H9 (cell line): Measurements from ENCODE around the gene LRRC42. TPM values are rescaled to one million over a fixed set of nuclear protein-coding genes. Genes with fewer than 3 reads are reported as not detected.

Experiments
- DNase-seq: peaks from one replicate; pipeline ENCODE4 v3.0.0-alpha.2; 2017
- H2AFZ ChIP-seq: one replicate; pipeline ENCODE4 v1.6.1; 2013; ENCODE audit warnings: mild to moderate bottlenecking, low read length, control low read depth, moderate library complexity
- H2AK5ac ChIP-seq: 2 replicates; pipeline ENCODE4 v1.6.1; 2013; ENCODE audit warnings: low read length, control low read depth, mixed read lengths; ENCODE audit not compliant: insufficient read length
- H2BK120ac ChIP-seq: one replicate; pipeline ENCODE4 v1.6.1; 2013; ENCODE audit warnings: low read depth, mild to moderate bottlenecking, low read length, control low read depth, inconsistent platforms; ENCODE audit not compliant: poor library complexity, severe bottlenecking
- H2BK12ac ChIP-seq: 2 replicates; pipeline ENCODE4 v1.6.1; 2013; ENCODE audit warnings: low read length, control low read depth, mixed read lengths, low read depth; ENCODE audit not compliant: insufficient read length
- H2BK15ac ChIP-seq: 2 replicates; pipeline ENCODE4 v1.6.1; 2013; ENCODE audit warnings: low read depth, low read length, control low read depth
- H2BK20ac ChIP-seq: one replicate; pipeline ENCODE4 v1.6.1; 2013; ENCODE audit warnings: low read depth, mild to moderate bottlenecking, low read length, control low read depth, inconsistent platforms; ENCODE audit not compliant: poor library complexity, severe bottlenecking
- H2BK5ac ChIP-seq: 2 replicates; pipeline ENCODE4 v1.6.1; 2013; ENCODE audit warnings: low read length, control low read depth, mixed read lengths; ENCODE audit not compliant: insufficient read length
- H3K14ac ChIP-seq: 2 replicates; pipeline ENCODE4 v1.6.1; 2013; ENCODE audit warnings: low read length, control low read depth; ENCODE audit not compliant: insufficient read depth
- H3K18ac ChIP-seq: 2 replicates; pipeline ENCODE4 v1.6.1; 2013; ENCODE audit warnings: low read depth, mild to moderate bottlenecking, mixed read lengths, low read length, control low read depth; ENCODE audit not compliant: insufficient read length
- H3K23ac ChIP-seq: 2 replicates; pipeline ENCODE4 v1.6.1; 2013; ENCODE audit warnings: low read length, control low read depth, mixed read lengths, low read depth; ENCODE audit not compliant: insufficient read length
- H3K23me2 ChIP-seq: 2 replicates; pipeline ENCODE4 v1.6.1; 2013; ENCODE audit warnings: low read depth, mild to moderate bottlenecking, mixed read lengths, low read length, control low read depth; ENCODE audit not compliant: insufficient read length, poor library complexity, severe bottlenecking
- H3K27ac ChIP-seq: 2 replicates; pipeline ENCODE4 v1.5.1; 2013; ENCODE audit warnings: low read length, control low read depth, mixed read lengths, low read depth; ENCODE audit not compliant: insufficient read length
- H3K27me3 ChIP-seq: 2 replicates; pipeline ENCODE4 v1.6.1; 2013; ENCODE audit warnings: low read length, control low read depth, inconsistent platforms; ENCODE audit not compliant: insufficient read depth
- H3K4ac ChIP-seq: 2 replicates; pipeline ENCODE4 v1.6.1; 2013; ENCODE audit warnings: low read depth, mild to moderate bottlenecking, control low read depth, inconsistent platforms, low read length, moderate library complexity
- H3K4me1 ChIP-seq: 2 replicates; pipeline ENCODE4 v1.6.1; 2013; ENCODE audit warnings: low read length, control low read depth, inconsistent platforms; ENCODE audit not compliant: insufficient read depth
- H3K4me2 ChIP-seq: 2 replicates; pipeline ENCODE4 v1.6.1; 2013; ENCODE audit warnings: low read length, control low read depth, mixed read lengths; ENCODE audit not compliant: insufficient read length, insufficient read depth
- H3K56ac ChIP-seq: 2 replicates; pipeline ENCODE4 v1.6.1; 2013; ENCODE audit warnings: low read depth, mild to moderate bottlenecking, mixed read lengths, low read length, control low read depth; ENCODE audit not compliant: insufficient read length
- H3K79me1 ChIP-seq: 2 replicates; pipeline ENCODE4 v1.6.1; 2013; ENCODE audit warnings: low read depth, mild to moderate bottlenecking, moderate library complexity, low read length, control low read depth, inconsistent platforms; ENCODE audit not compliant: insufficient read depth, poor library complexity, severe bottlenecking
- H3K79me2 ChIP-seq: 2 replicates; pipeline ENCODE4 v1.6.1; 2013; ENCODE audit warnings: low read length, control low read depth, inconsistent platforms; ENCODE audit not compliant: insufficient read depth
- H3K9ac ChIP-seq: 2 replicates; pipeline ENCODE4 v1.6.1; 2013; ENCODE audit warnings: low read length, control low read depth, mixed read lengths; ENCODE audit not compliant: insufficient read length; ENCODE audit errors: extremely low read depth
- H3K9me3 ChIP-seq: one replicate; pipeline ENCODE4 v1.6.1; 2013; ENCODE audit warnings: low read depth, low read length, inconsistent platforms; ENCODE audit not compliant: control insufficient read depth
- H3T11ph ChIP-seq: one replicate; pipeline ENCODE4 v1.6.1; 2013; ENCODE audit warnings: mild to moderate bottlenecking, low read length, control low read depth, inconsistent platforms
- H4K20me1 ChIP-seq: one replicate; pipeline ENCODE4 v1.6.1; 2013; ENCODE audit not compliant: control insufficient read depth, insufficient read length, insufficient read depth
- H4K5ac ChIP-seq: 2 replicates; pipeline ENCODE4 v1.6.1; 2013; ENCODE audit warnings: low read depth, mild to moderate bottlenecking, mixed read lengths, low read length, control low read depth; ENCODE audit not compliant: insufficient read length
- H4K8ac ChIP-seq: replicated peaks from 2 replicates; pipeline ENCODE4 v1.6.1; 2013; ENCODE audit warnings: low read length, control low read depth, mixed read lengths, low read depth; ENCODE audit not compliant: insufficient read length
- H4K91ac ChIP-seq: 2 replicates; pipeline ENCODE4 v1.6.1; 2013; ENCODE audit warnings: low read depth, mild to moderate bottlenecking, moderate library complexity, mixed read lengths, low read length, control low read depth; ENCODE audit not compliant: insufficient read length
- H3K27ac Mint-ChIP-seq, 3 experiments: 2 replicates in 2 of 3; 3 replicates in 1 of 3; pipeline ENCODE4 v1.8.0; 2020 to 2021; ENCODE audit warnings: mixed read lengths in 3 of 3, mild to moderate bottlenecking in 1 of 3, moderate library complexity in 1 of 3
- H3K27me3 Mint-ChIP-seq: 2 replicates; pipeline ENCODE4 v1.8.0; 2021; ENCODE audit warnings: low read depth, mild to moderate bottlenecking, moderate library complexity, mixed read lengths
- H3K36me3 Mint-ChIP-seq, 3 experiments: 2 replicates in 2 of 3; 3 replicates in 1 of 3; pipeline ENCODE4 v1.8.0; 2020 to 2021; ENCODE audit warnings: low read depth in 3 of 3, mixed read lengths in 3 of 3; ENCODE audit not compliant: insufficient read depth in 1 of 3
- H3K4me1 Mint-ChIP-seq, 2 experiments: 2 replicates each; pipeline ENCODE4 v1.8.0; 2020; ENCODE audit warnings: mixed read lengths in 2 of 2
- H3K4me3 Mint-ChIP-seq, 2 experiments: 2 replicates in 1 of 2; 3 replicates in 1 of 2; pipeline ENCODE4 v1.8.0; 2020 to 2021; ENCODE audit warnings: mild to moderate bottlenecking in 2 of 2, mixed read lengths in 2 of 2, moderate library complexity in 1 of 2
- H3K9me3 Mint-ChIP-seq, 2 experiments: 2 replicates in 1 of 2; 3 replicates in 1 of 2; pipeline ENCODE4 v1.8.0; 2020; ENCODE audit warnings: mild to moderate bottlenecking in 2 of 2, mixed read lengths in 2 of 2, moderate library complexity in 1 of 2
- CTCF ChIP-seq: fragments of 200-600 bp; sonication (generic); conservative IDR thresholded peaks from 3 replicates; pipeline ENCODE4 v1.8.0; 2021; ENCODE audit warnings: antibody characterized with exemption, mild to moderate bottlenecking
- WGBS: extraction: QIAGEN DNeasy Blood & Tissue Kit; methylation state at CpG from one replicate; pipeline ENCODE4 v1.1.7; 2013; ENCODE audit warnings: missing lambda C conversion rate, low lambda C conversion rate, mixed read lengths; ENCODE audit not compliant: insufficient read length; ENCODE audit errors: extremely low coverage; 5-methylcytosine and 5-hydroxymethylcytosine counted together
- total RNA-seq: library from RNA; stranded (reverse); gene quantifications from 2 replicates; pipeline ENCODE4 v1.2.1, GENCODE V29; 2021

The LRRC42 gene
- total RNA-seq, 1 experiment from 2014 or later, result 36.3 TPM

DNA sequence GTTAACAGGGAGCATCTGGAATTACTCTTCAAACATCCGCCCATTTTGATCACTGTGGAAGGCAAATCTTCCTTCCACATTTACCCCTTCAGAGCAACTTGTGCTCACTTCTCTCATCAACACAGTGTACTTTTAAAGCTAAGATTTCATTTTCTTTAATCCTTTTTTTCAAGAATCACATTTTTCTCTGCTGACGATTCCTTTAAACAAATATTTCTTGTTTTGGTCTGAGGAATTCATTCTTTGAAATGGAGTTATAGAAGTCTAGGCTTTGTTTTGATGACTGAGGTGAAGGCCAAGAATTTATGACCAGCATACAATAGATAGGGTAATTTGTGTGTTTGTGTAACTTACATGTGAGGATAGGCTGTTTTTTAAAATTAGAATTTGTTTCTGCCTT lies 25.6 kb downstream of the LRRC42 start:
- Histone ChIP-seq H4K5ac (no peak overlapping the region), H3K56ac (no peak overlapping the region), H3K14ac (no peak overlapping the region), H3K18ac (no peak overlapping the region), H4K91ac (no peak overlapping the region), H2BK5ac (no peak overlapping the region), H4K8ac (no peak overlapping the region), H2BK120ac (no peak overlapping the region), H3K23me2 (no peaks in the 10 kb centered on the region), H4K20me1 (no peaks in the 10 kb centered on the region), H3K4me2 (no peak overlapping the region), H3K23ac (no peak overlapping the region), H3K9me3 (no peaks in the 10 kb centered on the region), H3T11ph (no peak overlapping the region), H2BK12ac (no peak overlapping the region), H2AK5ac (no peak overlapping the region), H2BK20ac (no peak overlapping the region), H2AFZ (no peak overlapping the region), H3K79me2 (no peaks in the 10 kb centered on the region), H3K27me3 (no peaks in the 10 kb centered on the region), H3K9ac (no peak overlapping the region), H3K27ac (no peak overlapping the region), H3K79me1 (no peaks in the 10 kb centered on the region), H3K4me1 (no peaks in the 10 kb centered on the region), H3K4ac (no peak overlapping the region), H2BK15ac (no peak overlapping the region)
- Mint-ChIP-seq H3K4me3 (no peak overlapping the region), H3K27me3 (no peaks in the 10 kb centered on the region), H3K4me1 (no peaks in the 10 kb centered on the region), H3K36me3 (peaks cover 11 to 40% (median 29%) of the 10 kb centered on the region in 3 experiments), H3K27ac (peak overlapping the region in 1 of 3 experiments; percentile 16; a peak in 1 of 7 replicates), H3K9me3 (no peaks in the 10 kb centered on the region)
- no CpG with 5 or more reads among the region's 2 CpGs for WGBS
- no peak for TF ChIP-seq CTCF
- DNase-seq, result no peak
